NCI-H526 (cell line): ENCODE results near the gene AREL1.
"Not testable (repeated sequence)": the region's sequence is repeated elsewhere in the genome, so short reads cannot be mapped to it uniquely, and the experiment has no call there.

Source experiments
- DNase-seq, 2 experiments: peaks; one replicate each; lab custom pipeline; 2025; lab: John Stamatoyannopoulos, UW

AREL1 gene

GRCh38 chr14:74712499-74713394 is at the start of gene AREL1, which contains the start of gene FCF1:
Gene AREL1, minus strand, starts transcription at chr14:74713080. Its CDS starts 27,465 bp downstream, at chr14:74685615.
Gene FCF1, plus strand, starts transcription at chr14:74713144. Its CDS starts 54 bp downstream, at chr14:74713198.
- no peak for DNase-seq

- DNase-seq = not testable (repeated sequence)
These were observed 45.6 kb upstream of the AREL1 start for GRCh38 chr14:74758505-74758904.

- no peak for DNase-seq
These were observed 43.4 kb upstream of the AREL1 start for GRCh38 chr14:74756326-74756725.

GRCh38 chr14:74754899-74755298 is 42.0 kb upstream of the AREL1 start:
- no peak for DNase-seq

GRCh38 chr14:74754157-74754556 is 41.3 kb upstream of the AREL1 start:
- DNase-seq = no peak

- no peak for DNase-seq
These were observed 34.4 kb upstream of the AREL1 start for GRCh38 chr14:74747237-74747636.

- DNase-seq = no peak
These were observed 26.6 kb upstream of the AREL1 start for GRCh38 chr14:74739293-74740030.

- DNase-seq = no peak
These were observed 25.0 kb upstream of the AREL1 start for GRCh38 chr14:74737753-74738325.

GRCh38 chr14:74735125-74735524 is 22.2 kb upstream of the AREL1 start:
- DNase-seq = no peak

- DNase-seq = no peak
These were observed 20.3 kb upstream of the AREL1 start for GRCh38 chr14:74733221-74733620.

- DNase-seq = no peak
These were observed 19.5 kb upstream of the AREL1 start for GRCh38 chr14:74732387-74732786.

- no peak for DNase-seq
These were observed 10.3 kb upstream of the AREL1 start for GRCh38 chr14:74723134-74723533.

GRCh38 chr14:74720526-74720925 is 7.6 kb upstream of the AREL1 start:
- DNase-seq = no peak

GRCh38 chr14:74713395-74713735 is 485 bp upstream of the AREL1 start:
- DNase-seq = no peak

GRCh38 chr14:74711651-74712050 is 1.2 kb downstream of the AREL1 start:
- no peak for DNase-seq

- no peak for DNase-seq
These were observed 2.4 kb downstream of the AREL1 start for GRCh38 chr14:74710480-74710879.

- DNase-seq = no peak
These were observed 7.0 kb downstream of the AREL1 start for GRCh38 chr14:74705613-74706500.

- DNase-seq = no peak
These were observed 8.2 kb downstream of the AREL1 start for GRCh38 chr14:74704656-74705055.

GRCh38 chr14:74703043-74703442 is 9.8 kb downstream of the AREL1 start:
- no peak for DNase-seq

- no peak for DNase-seq
These were observed 10.6 kb downstream of the AREL1 start for GRCh38 chr14:74702293-74702692.

- no peak for DNase-seq
These were observed 14.4 kb downstream of the AREL1 start for GRCh38 chr14:74698465-74698864.

GRCh38 chr14:74697976-74698375 is 14.9 kb downstream of the AREL1 start:
- no peak for DNase-seq
